DND-41 (cell line): Measurements from ENCODE around the gene STAT6.

Experiments
- CTCF ChIP-seq: IDR thresholded peaks from 2 replicates; pipeline ENCODE4 v1.5.1; 2012; ENCODE audit warnings: borderline replicate concordance, low read length, moderate library complexity, mild to moderate bottlenecking; ENCODE audit not compliant: poor library complexity, severe bottlenecking; ENCODE audit errors: extremely low read depth
- EZH2 ChIP-seq: IDR thresholded peaks from 3 replicates; pipeline ENCODE4 v1.6.1; 2012; ENCODE audit warnings: borderline replicate concordance, low read depth, mild to moderate bottlenecking, moderate library complexity, low read length, inconsistent platforms; ENCODE audit not compliant: severe bottlenecking

DNA sequence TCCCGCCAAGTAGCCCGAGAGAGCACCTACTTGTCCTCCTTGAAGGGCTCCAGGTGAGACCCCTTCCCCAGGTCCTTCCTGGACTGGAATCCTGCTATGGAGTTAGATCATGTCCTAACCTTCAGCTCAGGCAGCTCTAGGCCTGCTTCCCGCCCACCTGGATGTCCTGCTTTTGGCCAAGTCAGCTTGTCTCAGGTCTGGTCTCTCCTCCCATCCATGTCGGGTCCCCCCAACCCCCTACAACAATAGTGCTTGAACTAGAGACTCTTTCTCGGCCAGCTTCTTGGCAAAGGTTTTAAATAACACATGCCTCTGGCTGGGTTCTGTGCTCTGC lies 18.7 kb downstream of the STAT6 start:
- TF ChIP-seq CTCF (no peak), EZH2 (no peak)
